GM18499 (cell line): ENCODE measurements around the gene A2M.

Experiments used
- ATAC-seq: cut with Tn5 transposase; IDR thresholded peaks from one replicate; pipeline ENCODE4 v1.9.1; 2021; ENCODE audit warnings: moderate number of reproducible peaks; ENCODE audit not compliant: insufficient read depth, unreplicated experiment

The A2M gene

DNA sequence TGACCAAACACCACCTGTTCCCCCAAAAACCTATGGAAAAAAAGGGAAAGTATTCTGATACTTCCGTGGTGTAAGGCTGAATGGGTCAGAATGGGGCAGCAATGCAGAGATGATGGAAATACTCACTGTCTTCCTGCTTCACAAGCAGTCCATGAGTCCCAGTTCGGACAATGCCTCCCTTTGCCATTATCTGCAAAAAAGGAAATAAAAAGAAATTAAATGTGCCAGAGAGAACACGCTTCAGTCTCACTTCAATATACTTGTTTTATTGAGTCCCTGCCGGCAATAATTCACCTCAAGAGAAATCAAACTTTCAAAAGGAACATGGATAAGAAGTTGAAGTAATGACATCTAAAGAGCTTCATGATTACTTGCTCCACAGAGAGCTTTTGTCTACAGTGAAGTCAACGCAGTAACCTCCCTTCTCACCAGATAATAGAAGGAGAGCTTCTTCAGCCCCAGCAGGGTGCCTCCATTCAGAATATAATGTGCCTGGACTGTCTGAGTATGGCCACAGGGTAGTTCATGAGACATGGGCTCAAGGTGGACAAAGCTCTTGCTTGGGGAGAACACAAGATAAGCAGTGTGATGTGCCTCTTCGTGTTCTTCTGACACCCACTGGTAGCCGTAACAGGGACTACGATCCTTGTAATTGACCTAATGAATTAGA is 14.6 kb downstream of the A2M start:
- no peak for ATAC-seq

DNA sequence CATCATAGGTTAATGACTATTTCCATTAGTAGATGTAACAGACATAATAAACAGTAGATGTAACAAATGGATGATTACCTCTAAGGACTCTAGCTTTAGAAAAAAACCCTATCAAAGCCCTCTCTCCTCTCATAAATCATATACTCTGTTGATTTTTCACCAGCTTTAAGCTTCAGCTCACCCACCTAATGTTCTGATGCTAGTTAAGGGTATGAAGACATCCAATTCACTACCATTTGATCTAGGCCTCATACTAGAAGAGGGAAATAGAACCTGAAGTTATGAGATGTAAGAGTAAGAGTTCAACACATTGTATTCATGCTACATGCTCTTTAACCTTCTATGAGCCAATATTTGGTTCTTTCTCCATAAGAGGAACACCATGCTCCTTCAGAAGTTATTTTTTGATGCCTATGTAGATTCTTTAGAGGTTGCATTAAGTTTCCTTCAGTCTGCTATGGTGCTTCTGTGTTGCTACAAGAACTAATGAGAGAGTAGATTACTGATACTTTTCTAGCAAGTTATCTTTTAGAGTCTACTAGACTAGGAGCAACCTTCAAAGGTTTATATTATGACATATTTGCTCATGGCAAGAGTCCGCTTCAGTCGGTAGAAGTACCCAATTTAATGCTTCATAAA is 16.0 kb downstream of the A2M start:
- ATAC-seq, result no peak

DNA sequence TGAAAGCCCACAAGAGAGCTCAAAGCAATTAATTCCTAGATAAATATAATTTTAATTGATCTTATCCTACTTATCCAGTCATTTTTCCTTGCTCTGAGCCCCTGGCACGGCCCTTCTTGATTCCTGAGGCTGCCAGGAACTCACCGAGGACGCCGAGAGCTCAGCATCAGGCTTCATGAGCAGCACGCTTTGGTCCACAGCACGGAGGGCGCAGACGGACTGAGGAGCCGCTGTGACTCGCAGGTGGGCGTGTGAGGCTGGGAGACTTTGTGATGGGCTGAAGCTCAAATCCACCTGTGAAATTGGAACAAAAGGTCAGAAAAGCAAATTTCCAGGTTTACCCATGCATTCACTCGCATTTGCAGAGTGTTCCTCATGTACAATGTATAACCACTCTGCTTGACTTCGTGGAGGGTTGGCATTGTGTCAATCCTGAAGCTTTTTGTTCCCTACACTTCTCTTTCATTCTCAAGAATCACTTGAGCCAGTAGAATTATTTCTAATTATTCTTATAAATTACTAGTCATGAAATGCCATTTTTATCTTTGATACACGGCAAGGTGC is 17.2 kb downstream of the A2M start:
- ATAC-seq, result no peak

DNA sequence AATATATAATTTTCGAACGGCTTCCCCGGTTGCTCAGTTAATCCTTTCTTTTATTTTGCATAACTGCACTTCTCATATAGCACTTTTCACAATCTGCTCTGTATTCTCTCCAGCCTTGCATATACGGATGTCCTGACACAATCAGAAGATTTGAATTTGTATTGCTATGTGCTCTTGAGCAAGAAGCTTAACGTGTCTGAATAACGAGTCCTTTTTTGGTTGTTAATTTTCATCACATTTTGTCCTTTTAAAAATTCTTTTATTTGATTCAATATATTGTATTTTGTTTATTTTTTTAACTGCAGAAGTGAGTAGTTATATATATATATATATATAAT is 17.6 kb downstream of the A2M start:
- no peak for ATAC-seq

DNA sequence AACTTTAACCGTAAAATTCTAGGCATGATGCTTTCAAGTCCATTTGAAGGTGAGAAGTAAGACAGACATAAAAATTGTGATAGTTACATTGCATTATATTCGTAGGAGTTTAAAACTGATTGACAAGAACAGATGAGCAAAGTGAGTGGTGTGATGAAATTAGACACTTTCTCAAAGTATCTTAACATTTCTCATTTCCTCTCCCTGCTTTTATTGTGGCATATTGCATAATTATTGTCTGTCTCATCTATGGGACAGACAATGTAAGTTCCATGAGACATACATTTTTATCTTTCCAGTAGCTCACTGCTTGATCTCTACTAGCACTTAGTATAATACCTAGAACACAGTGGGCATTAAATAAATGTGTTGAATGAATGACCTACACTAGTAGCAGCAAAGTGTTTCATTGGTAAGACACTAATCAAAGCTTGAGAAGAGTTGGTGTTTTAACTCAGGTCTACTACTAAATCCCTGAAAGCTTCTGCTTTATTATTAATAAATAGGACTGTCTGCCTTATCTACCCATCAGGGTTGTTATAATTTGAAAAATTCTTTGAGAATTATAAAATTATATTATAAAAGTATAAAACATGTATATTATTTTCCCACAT is 19.0 kb downstream of the A2M start:
- no peak for ATAC-seq

DNA sequence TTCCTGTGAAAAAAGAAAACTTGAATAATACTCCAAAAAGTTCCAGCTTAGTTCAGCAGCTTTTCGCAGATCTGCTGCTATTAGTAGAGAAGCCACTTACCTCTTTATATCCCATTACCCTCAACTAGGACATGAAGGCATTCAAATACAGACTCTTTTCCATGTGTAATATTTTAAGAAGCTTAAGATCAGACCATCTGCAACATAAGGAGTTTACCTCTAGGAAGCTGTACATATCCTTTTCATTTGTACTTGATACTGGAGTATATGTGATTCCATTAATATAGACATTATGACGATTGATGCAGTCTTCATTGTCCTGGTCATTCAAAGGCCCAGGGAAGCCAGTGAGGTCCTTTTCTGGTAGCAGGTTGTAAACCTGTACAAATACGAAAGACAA is 20.4 kb downstream of the A2M start:
- no peak for ATAC-seq

DNA sequence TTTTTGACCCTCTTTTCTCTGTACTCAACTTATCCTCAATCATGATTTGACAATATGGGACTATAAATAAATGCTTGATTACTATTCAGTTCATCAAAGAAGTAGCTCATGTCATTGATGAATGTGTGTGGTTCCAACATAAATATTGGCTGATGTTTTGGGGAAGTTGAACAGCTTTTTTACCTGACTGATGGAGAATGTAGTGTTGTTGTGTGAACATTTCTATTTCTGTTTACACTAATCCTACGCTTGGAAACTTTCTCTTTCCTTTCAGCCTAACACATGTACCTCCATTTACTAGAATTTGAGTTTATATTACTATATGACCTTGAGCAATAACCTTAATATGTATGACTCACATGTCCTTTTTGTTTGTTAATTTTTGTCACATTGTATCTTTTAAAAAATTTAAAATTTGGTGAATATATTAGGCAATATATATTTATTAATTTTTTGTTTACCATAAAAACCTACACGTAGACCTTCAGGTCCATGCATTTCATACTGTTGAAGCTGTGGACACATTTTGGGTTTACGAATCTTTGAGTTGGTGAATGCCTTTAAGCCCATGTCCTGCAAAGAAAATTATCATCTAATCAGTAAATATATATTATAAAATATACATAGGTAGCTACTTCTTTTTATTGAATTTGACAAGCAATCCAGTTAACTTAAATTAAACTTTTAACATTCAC is 21.1 kb downstream of the A2M start:
- no peak for ATAC-seq

DNA sequence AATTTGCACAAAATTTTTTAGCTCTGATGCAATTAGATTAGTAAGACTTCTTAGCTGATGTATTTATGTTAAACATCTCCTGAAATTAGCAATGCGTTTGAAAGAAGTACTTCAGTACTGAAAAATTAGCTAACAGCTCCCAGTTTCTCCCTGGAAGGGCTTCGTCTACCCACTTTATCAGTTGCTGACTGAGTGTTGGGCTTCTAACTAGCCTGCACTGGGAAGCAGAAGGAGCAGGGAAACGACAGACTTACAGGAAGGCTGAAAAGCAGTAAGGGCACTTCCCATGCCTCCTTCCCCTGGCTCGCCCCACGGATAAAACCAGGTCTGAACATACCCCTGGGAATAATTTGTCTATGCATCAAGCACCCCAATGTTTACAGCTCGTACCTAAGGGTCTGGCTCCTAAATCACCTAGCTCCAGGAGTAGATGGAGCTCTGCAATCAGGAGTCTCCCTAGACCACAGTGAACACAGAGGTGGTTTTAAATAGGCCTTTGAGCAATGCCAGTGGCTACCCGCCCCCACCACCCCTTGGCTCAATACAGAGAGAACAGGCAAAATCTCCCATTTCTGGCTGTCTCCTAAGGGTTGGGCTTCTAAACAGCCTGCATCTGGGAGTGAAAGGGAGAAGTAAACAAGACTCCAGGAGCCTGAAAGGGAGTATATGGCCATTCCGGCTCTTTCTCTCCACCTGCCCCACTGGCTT is 23.7 kb downstream of the A2M start:
- ATAC-seq, result no peak

DNA sequence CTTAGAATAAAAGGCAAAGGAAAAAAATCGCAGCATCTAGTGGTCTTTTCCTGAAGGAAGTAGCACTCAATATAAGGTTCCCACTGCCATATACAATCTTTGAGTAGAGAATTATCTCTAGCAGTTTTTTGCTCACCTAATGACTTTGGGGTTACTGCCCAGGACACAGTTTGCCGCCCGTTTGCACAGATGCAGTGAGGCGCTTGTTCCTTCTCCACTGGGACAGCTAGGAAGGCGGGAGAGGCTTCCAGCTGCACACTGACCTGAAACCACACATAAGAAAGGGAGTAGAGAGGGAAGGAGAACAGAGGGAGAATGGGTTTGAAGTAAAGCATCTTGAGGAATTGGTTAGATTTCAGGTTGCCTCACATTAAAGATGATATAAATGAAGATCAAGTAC is 25.5 kb downstream of the A2M start:
- no peak for ATAC-seq

DNA sequence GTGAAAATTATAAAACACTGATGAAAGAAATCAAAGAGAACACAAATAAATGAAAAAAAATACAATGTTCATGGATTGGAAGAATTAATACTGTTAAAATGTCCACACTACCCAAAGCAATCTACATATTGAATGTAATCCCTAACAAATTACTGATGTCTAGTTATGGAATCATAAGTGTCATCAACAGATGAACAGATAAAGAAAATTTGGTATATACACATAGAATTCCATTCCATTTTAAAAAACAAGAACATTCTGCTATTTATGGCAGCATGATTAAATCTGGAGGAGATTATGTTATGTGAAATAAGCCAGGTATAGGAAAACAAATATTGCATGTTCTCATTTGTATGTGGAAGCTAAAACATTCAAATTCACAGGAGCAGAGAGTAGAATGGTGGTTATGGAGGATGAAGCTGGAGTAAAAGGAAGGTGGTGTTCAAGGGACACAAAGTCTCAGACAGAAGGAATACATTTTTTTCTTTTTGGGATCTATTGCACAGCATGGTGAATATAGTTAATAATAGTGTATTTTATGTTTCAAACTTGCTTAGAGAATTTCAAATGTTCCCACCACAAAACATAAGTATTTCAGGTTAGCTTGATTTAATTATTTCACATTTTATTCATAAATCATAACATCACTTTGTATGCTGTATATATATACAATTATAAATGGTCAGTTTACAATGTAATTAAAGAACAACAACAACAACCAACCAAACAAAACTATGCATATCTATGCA is 28.5 kb downstream of the A2M start:
- no peak for ATAC-seq

DNA sequence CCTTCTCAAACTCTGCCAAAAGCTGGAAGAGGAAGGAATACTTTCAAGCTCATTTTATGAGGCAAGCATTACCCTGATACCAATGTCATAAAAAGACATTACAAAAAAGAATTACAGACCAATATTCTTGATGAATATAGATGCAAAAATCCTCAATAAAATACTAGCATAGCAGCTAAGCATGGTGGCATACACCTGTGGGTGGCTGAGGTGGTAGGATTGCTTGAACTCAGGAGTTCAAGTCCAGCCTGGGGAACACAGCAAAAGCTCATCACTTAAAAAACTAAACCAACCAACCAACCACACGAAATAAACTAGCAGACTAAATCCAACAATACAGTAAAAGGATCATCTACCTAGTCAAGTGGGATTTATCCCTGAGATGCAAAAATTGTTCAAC is 29.6 kb downstream of the A2M start:
- no peak for ATAC-seq

DNA sequence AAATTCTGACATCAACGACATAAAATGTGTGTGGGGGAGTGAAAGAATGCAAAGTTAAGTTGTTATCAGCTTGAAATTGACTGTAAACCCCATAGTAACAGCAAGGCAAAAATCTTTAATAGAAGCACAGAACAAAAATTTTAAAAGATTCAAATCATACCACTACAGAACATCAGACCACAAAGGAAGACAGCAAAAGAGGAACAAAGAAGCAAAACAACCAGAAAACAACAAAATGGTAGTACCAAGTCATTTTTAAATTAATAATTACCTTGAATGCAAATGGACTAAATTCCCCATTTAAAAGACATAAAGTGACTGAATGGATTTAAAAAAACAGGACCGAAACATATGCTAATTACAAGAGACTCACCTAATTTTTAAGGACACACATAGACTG is 31.3 kb downstream of the A2M start:
- ATAC-seq, result no peak

DNA sequence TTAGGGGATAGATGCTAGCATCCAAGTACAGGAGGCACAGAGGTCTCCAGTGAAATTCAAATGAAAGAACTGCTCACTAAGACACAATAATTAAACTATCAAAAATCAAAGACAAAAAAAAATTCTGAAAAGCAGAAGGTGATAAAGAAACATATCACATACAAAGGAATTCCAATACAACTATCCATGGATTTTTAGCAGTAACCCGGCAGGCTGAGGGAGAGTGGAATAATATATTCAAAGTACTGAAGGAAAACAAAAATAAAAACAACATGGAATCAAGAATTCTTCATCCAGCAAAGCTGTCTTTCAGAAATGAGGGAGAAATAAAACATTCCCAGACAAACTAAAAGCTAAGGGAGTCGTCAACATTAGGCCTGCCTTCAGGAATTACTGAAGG is 31.9 kb downstream of the A2M start:
- ATAC-seq, result no peak

DNA sequence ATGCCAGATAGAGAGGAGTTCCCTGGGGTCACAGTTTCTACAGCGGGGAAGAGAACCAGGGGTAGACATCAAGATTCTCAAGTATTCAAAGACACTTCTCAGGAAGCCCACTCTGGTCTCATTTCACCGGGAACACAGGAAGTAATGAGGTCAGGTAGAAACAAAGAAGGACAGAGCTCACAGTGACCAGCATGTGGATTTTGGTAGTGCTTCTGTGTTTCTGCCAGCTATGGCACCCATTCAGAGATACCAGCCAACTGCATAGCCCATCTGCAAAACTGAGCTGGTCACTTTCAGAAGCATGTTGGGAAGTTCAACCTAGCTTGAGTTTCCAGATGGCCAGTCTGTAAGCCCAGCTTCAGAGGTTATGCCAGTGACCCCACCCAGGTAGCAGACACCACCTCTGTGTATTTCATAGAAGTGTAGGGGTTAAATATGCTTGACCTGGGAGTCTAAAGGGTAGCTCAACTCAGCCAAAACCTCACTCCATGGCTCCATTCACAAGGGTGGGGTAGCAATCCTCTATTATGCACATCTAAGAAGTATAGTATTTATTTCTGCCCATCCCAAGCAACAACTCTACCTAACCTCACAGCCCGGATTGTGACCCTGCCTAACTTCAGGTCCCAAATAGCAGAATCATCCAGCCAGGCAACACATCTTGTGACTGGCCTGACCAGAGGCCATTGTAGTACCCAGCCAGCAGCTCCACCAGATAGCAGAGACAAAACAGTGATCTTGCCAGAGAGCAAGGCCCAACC is 33.9 kb downstream of the A2M start:
- ATAC-seq, result no peak

DNA sequence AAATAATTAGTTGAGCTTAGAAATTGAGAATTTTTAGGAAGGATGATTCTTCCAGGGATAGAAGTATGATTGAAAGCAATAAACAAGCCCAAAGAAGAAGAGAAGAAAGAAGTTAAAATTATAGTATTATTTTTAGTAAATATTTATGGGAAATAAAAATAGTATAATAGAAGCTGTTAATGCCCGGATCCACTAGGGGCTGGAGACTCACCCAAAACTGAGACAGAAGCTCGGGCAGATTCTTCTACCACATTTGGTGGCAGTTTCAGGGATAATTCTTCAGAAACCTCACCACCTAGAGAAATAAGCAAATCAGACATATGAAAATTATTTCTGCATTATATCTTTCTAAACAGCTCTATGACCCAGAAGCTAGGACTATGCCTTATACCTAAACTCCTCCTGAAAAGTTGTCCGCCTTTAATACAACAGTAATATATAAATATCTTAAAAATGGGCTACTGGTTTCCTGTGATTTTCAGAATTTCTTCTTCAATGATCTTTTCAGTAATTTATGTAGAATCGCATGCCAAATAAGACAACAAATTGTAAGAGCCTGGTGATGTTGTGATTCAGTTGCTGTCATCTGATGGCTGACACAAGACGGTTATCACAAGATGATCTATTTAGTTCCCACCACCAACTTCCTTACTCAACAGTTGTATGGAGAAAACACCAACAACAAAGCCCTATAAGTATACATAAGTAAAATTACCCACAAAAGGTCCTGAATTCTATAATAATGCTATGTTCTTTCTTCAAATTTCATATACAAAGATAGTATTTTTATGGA is 35.6 kb downstream of the A2M start:
- no peak for ATAC-seq

DNA sequence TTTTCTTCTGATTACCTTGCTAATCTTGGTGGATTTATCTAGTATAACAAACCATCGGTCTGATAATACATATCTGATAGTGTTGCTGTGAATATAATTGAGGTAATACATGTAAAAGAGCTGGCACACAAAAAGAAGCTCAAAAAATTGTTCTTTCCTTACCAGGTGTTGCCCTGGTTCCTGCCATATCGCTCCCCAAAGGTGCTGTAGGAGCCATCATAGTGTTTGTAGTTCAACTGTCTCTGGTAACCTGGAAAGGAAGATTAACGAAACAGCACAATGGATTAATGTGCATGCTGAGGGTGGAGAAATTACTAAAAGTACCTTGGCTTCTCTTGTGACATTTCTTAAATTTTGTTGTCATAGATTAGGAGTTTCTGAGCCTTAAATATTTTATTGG is 36.6 kb downstream of the A2M start:
- ATAC-seq, result no peak

DNA sequence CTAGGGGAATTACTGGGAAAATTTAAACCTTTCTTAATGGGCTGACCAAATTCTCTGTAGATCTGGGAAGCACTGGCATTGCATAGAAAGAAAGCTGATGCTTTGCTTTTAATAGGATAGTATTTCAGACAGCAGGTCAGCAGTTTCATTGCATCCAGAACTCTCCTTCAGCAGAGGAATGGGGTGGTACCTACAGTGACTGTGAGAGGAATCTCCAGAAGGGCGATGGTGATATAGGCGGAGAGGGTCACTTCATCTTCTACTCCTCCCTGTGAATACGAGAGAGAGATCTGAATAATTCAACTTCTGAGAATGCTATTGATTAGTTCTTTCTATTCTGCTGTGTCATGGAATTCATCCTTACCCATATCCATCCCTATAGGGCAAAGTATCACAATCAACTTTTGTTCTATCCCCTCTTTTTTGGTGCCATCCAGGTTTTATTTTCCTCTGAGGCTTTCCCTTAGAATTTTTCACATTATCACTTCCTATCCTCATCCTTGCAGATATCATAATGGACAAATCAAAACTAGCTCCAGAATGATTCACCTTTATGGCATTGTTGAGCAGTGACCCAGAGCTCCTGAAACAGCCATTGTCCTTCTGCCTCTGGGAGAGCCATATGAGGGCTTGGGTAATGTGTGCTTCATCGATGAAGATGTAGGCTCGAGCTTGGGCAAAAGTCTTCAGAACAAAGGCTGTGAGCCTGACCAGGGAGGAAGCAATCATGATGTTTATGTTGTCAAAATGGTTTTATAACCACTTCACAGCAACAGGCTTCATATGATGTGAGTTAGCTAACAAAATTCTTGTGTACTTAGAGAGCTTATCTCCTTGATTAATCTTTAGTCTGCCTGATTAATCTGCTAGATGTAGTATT is 38.3 kb downstream of the A2M start:
- no peak for ATAC-seq
